Measurements from ENCODE around the gene ADAT3.

- TF ChIP-seq POLR2AphosphoS5 (IDR thresholded peaks at IDR 0.05; ENCODE audit: borderline replicate concordance, low read depth, low read length) (no peak), FOXP2 (optimal IDR thresholded peaks at IDR 0.05; ENCODE audit: control extremely low read depth, extremely low read length, insufficient read depth) (no peak), EZH2 (IDR thresholded peaks at IDR 0.05) (no peak)
Observed at GRCh38 chr19:1861599-1862031, 43.6 kb upstream of the ADAT3 start.
